Common myeloid progenitor, CD34-positive (primary cell): ENCODE results near the gene RPL18.

Experiments
- CTCF ChIA-PET: fragments of 350-600 bp; sonication (Branson Sonifier 250); formaldehyde crosslinking; loops from one replicate; lab custom pipeline; 2021; ENCODE audit warnings: antibody characterized with exemption; lab: Charles Lee
- POLR2A ChIA-PET: fragments of 350-600 bp; sonication (Branson Sonifier 250); formaldehyde crosslinking; loops from one replicate; lab custom pipeline; 2021; ENCODE audit warnings: antibody characterized with exemption; lab: Charles Lee
- DNase-seq, 3 donors: peaks; one replicate each; pipeline versions ENCODE4 v3.0.0 to v3.0.0-alpha.2; 2013
- H3K27ac ChIP-seq, 2 experiments: 1 replicate in 1 of 2; 2 replicates in 1 of 2; pipeline ENCODE4 v1.7.0; 2013; ENCODE audit warnings: inconsistent platforms in 2 of 2, low read length in 2 of 2, mild to moderate bottlenecking in 2 of 2, low read depth in 1 of 2, moderate library complexity in 1 of 2; ENCODE audit not compliant: severe bottlenecking in 2 of 2, insufficient read depth in 1 of 2, poor library complexity in 1 of 2
- H3K27me3 ChIP-seq, 5 experiments: replicated peaks in 2 of 5; 1 replicate in 3 of 5; 2 replicates in 2 of 5; pipeline versions ENCODE4 v1.6.1 to v1.7.0; 2013; ENCODE audit warnings: low read length in 4 of 5, mild to moderate bottlenecking in 2 of 5, moderate library complexity in 2 of 5, inconsistent platforms in 1 of 5; ENCODE audit not compliant: insufficient read depth in 5 of 5, control insufficient read depth in 4 of 5
- H3K36me3 ChIP-seq, 4 experiments: 1 replicate in 2 of 4; 2 replicates in 2 of 4; pipeline versions ENCODE4 v1.6.1 to v1.7.0; 2013; ENCODE audit warnings: low read length in 3 of 4, control low read depth in 1 of 4, mild to moderate bottlenecking in 1 of 4; ENCODE audit not compliant: control insufficient read depth in 4 of 4, insufficient read depth in 4 of 4
- H3K4me1 ChIP-seq, 4 experiments: 1 replicate in 3 of 4; 2 replicates in 1 of 4; pipeline versions ENCODE4 v1.6.1 to v1.7.1; 2013; ENCODE audit warnings: low read length in 3 of 4, mild to moderate bottlenecking in 3 of 4, control low read depth in 1 of 4, inconsistent platforms in 1 of 4, moderate library complexity in 1 of 4; ENCODE audit not compliant: control insufficient read depth in 4 of 4, insufficient read depth in 4 of 4; ENCODE audit errors: control extremely low read depth in 1 of 4
- H3K4me3 ChIP-seq, 7 experiments: 1 replicate in 4 of 7; 2 replicates in 3 of 7; pipeline versions ENCODE4 v1.5.1 to v1.7.0; 2013; ENCODE audit warnings: mild to moderate bottlenecking in 7 of 7, low read length in 6 of 7, moderate library complexity in 6 of 7, inconsistent platforms in 2 of 7, low read depth in 2 of 7, control low read depth in 1 of 7; ENCODE audit not compliant: insufficient read depth in 4 of 7, control insufficient read depth in 1 of 7; ENCODE audit errors: extremely low read depth in 1 of 7
- H3K9me3 ChIP-seq, 5 experiments: 1 replicate in 4 of 5; 2 replicates in 1 of 5; pipeline versions ENCODE4 v1.6.1 to v1.7.1; 2013; ENCODE audit warnings: low read length in 4 of 5, mild to moderate bottlenecking in 2 of 5, inconsistent platforms in 1 of 5, low read depth in 1 of 5, moderate library complexity in 1 of 5; ENCODE audit not compliant: control insufficient read depth in 4 of 5, insufficient read depth in 2 of 5; ENCODE audit errors: control extremely low read depth in 1 of 5
- WGBS: methylation state at CpG from one replicate; pipeline ENCODE4 v1.1.5; 2013; ENCODE audit not compliant: insufficient coverage; 5-methylcytosine and 5-hydroxymethylcytosine counted together

RPL18 gene

GRCh38 chr19:48631225-48631624 is 12.2 kb upstream of the RPL18 start:
- Histone ChIP-seq H3K36me3 (peaks cover 0 to 28% (median 16%) of the 10 kb centered on the region in 4 experiments), H3K4me1 (peaks cover 9 to 47% (median 41%) of the 10 kb centered on the region in 4 experiments), H3K9me3 (no peaks in the 10 kb centered on the region), H3K27ac (peak overlapping the region in 1 of 2 experiments; percentile 17), H3K27me3 (no peaks in the 10 kb centered on the region), H3K4me3 (peak overlapping the region in 2 of 7 experiments; percentile 36 to 52)
- ChIA-PET CTCF (interaction anchor here (1.1 to 3.0 kb wide), 4 partner anchors 7 to 268 kb away, joined by 3 to 13 read pairs (median 6); partner anchors contain the start of gene CA11), POLR2A (interaction anchor here (1.1 kb wide), 1 partner anchor 12 kb away, joined by 4 read pairs; the partner anchor contains the start of genes RPL18 and SPHK2)
- WGBS: 90% methylated on average over 3 of the region's 3 CpGs
- peak in 1 of 3 donors; percentile 52 for DNase-seq

GRCh38 chr19:48630296-48631063 is 11.5 kb upstream of the RPL18 start:
- Histone ChIP-seq H3K27ac (peak overlapping the region in 1 of 2 experiments; percentile 17), H3K4me3 (peak overlapping the region in 3 of 7 experiments; percentile 28 to 52 (median 36)), H3K27me3 (no peaks in the 10 kb centered on the region), H3K36me3 (peaks cover 0 to 28% (median 19%) of the 10 kb centered on the region in 4 experiments), H3K9me3 (no peaks in the 10 kb centered on the region), H3K4me1 (peaks cover 9 to 40% (median 35%) of the 10 kb centered on the region in 4 experiments)
- 42% methylated on average over 30 of the region's 47 CpGs for WGBS
- ChIA-PET CTCF (interaction anchor here (1.4 to 3.0 kb wide), 4 partner anchors 9 to 268 kb away, joined by 4 to 13 read pairs (median 6); partner anchors contain the start of gene CA11), POLR2A (interaction anchor here (1.1 kb wide), 1 partner anchor 11 kb away, joined by 4 read pairs; the partner anchor contains the start of genes RPL18 and SPHK2)
- DNase-seq: peak; percentile 44 to 70 (median 59)

GRCh38 chr19:48629599-48630295 is 10.8 kb upstream of the RPL18 start:
- DNase-seq: peak in 1 of 3 donors; percentile 13
- no peaks in the 10 kb centered on the region for H3K27me3 ChIP-seq
- CTCF ChIA-PET: interaction anchor here (1.4 to 3.0 kb wide), 3 partner anchors 8 to 46 kb away, joined by 4 to 13 read pairs (median 8); partner anchors contain the start of gene CA11
- H3K9me3 ChIP-seq: no peaks in the 10 kb centered on the region
- POLR2A ChIA-PET: interaction anchor here (0.6 kb wide), 1 partner anchor 211 kb away, joined by 3 read pairs; no protein-coding TSS in a partner anchor
- H3K4me3 ChIP-seq: no peak overlapping the region
- H3K36me3 ChIP-seq: peaks cover 0 to 28% (median 19%) of the 10 kb centered on the region in 4 experiments
- H3K27ac ChIP-seq: no peak overlapping the region
- WGBS: 95% methylated on average over 42 of the region's 48 CpGs
- peaks cover 9 to 40% (median 31%) of the 10 kb centered on the region in 4 experiments for H3K4me1 ChIP-seq

- H3K4me1 ChIP-seq: peaks cover 9 to 42% (median 31%) of the 10 kb centered on the region in 4 experiments
Observed at GRCh38 chr19:48629297-48629598, 10.3 kb upstream of the RPL18 start.

GRCh38 chr19:48628486-48629296 is 9.7 kb upstream of the RPL18 start:
- Histone ChIP-seq H3K4me1 (peaks cover 3 to 40% (median 28%) of the 10 kb centered on the region in 4 experiments), H3K36me3 (peaks cover 0 to 28% (median 19%) of the 10 kb centered on the region in 4 experiments), H3K9me3 (no peaks in the 10 kb centered on the region), H3K4me3 (no peak overlapping the region), H3K27me3 (no peaks in the 10 kb centered on the region), H3K27ac (no peak overlapping the region)
- ChIA-PET POLR2A (no interaction called here), CTCF (interaction anchor here (3.0 kb wide), 1 partner anchor 17 kb away, joined by 13 read pairs; the partner anchor contains the start of gene CA11)
- DNase-seq: no peak
- 94% methylated on average over 29 of the region's 34 CpGs for WGBS

More at GRCh38 chr19:48629297-48629598, 10.3 kb upstream of the RPL18 start:
- ChIA-PET CTCF (interaction anchor here (3.0 kb wide), 1 partner anchor 17 kb away, joined by 13 read pairs; the partner anchor contains the start of gene CA11), POLR2A (interaction anchor here (0.6 kb wide), 1 partner anchor 211 kb away, joined by 3 read pairs; no protein-coding TSS in a partner anchor)
- Histone ChIP-seq H3K27me3 (no peaks in the 10 kb centered on the region), H3K27ac (no peak overlapping the region), H3K36me3 (peaks cover 0 to 28% (median 19%) of the 10 kb centered on the region in 4 experiments), H3K9me3 (no peaks in the 10 kb centered on the region), H3K4me3 (no peak overlapping the region)
- DNase-seq: no peak
- WGBS: 97% methylated on average over 22 of the region's 22 CpGs

GRCh38 chr19:48627865-48628314 is 8.9 kb upstream of the RPL18 start:
- no peak overlapping the region for H3K27ac ChIP-seq
- H3K4me1 ChIP-seq: peaks cover 0 to 37% (median 29%) of the 10 kb centered on the region in 4 experiments
- no peak for DNase-seq
- H3K4me3 ChIP-seq: no peak overlapping the region
- H3K36me3 ChIP-seq: peaks cover 0 to 22% (median 15%) of the 10 kb centered on the region in 4 experiments
- no peaks in the 10 kb centered on the region for H3K27me3 ChIP-seq
- 97% methylated on average over 16 of the region's 17 CpGs for WGBS
- H3K9me3 ChIP-seq: no peaks in the 10 kb centered on the region
- CTCF ChIA-PET: no interaction called here
- POLR2A ChIA-PET: no interaction called here
